Astrocyte (in vitro differentiated cells and primary cell): ENCODE results near the gene RARB. TPM values are rescaled to one million over a fixed set of nuclear protein-coding genes. Genes with fewer than 3 reads are reported as not detected.

Experiments used
- DNase-seq: peaks from one replicate; pipeline ENCODE4 v3.0.0-alpha.2; 2010; ENCODE audit warnings: low read depth
- FAIRE-seq: peaks from 2 replicates; lab custom pipeline; 2011; peaks lifted over from hg19 to GRCh38; lab: Jason Lieb, UNC
- H2AFZ ChIP-seq: 2 replicates; pipeline ENCODE4 v1.6.0; 2012; ENCODE audit warnings: low read depth, low read length, inconsistent platforms
- H3K27ac ChIP-seq: 2 replicates; pipeline ENCODE4 v1.5.1; 2011; ENCODE audit warnings: low read depth, low read length, inconsistent platforms
- H3K27me3 ChIP-seq: 2 replicates; pipeline ENCODE4 v1.6.0; 2011; ENCODE audit warnings: low read length, inconsistent platforms; ENCODE audit not compliant: insufficient read depth
- H3K36me3 ChIP-seq: 2 replicates; pipeline ENCODE4 v1.5.1; 2011; ENCODE audit warnings: low read length, inconsistent platforms; ENCODE audit not compliant: insufficient read depth
- H3K4me1 ChIP-seq: 2 replicates; pipeline ENCODE4 v1.5.1; 2011; ENCODE audit warnings: low read length, inconsistent platforms; ENCODE audit not compliant: insufficient read depth
- H3K4me2 ChIP-seq: 2 replicates; pipeline ENCODE4 v1.6.0; 2012; ENCODE audit warnings: low read length, inconsistent platforms
- H3K4me3 ChIP-seq: 2 replicates; pipeline ENCODE4 v1.5.1; 2011; ENCODE audit warnings: low read depth, mild to moderate bottlenecking, low read length, inconsistent platforms; ENCODE audit not compliant: insufficient read depth
- H3K79me2 ChIP-seq: 2 replicates; pipeline ENCODE4 v1.6.0; 2012; ENCODE audit warnings: mild to moderate bottlenecking, low read length, inconsistent platforms; ENCODE audit not compliant: insufficient read depth
- H3K9ac ChIP-seq: 2 replicates; pipeline ENCODE4 v1.6.0; 2012; ENCODE audit warnings: mild to moderate bottlenecking, low read length, inconsistent platforms
- H3K9me3 ChIP-seq: 2 replicates; pipeline ENCODE4 v1.5.1; 2012; ENCODE audit warnings: low read depth, mild to moderate bottlenecking, low read length, inconsistent platforms; ENCODE audit not compliant: insufficient read depth
- H4K20me1 ChIP-seq: 2 replicates; pipeline ENCODE4 v1.6.0; 2012; ENCODE audit warnings: low read length, inconsistent platforms; ENCODE audit not compliant: insufficient read depth
- H3K27ac Mint-ChIP-seq: one replicate; pipeline ENCODE4 v1.8.0; 2021; ENCODE audit warnings: mild to moderate bottlenecking, mixed read lengths; ENCODE audit not compliant: unreplicated experiment
- H3K27me3 Mint-ChIP-seq: one replicate; pipeline ENCODE4 v1.8.0; 2021; ENCODE audit warnings: low read depth, mixed read lengths; ENCODE audit not compliant: unreplicated experiment
- H3K36me3 Mint-ChIP-seq: one replicate; pipeline ENCODE4 v1.8.0; 2021; ENCODE audit warnings: low read depth, mixed read lengths; ENCODE audit not compliant: unreplicated experiment
- H3K4me1 Mint-ChIP-seq: one replicate; pipeline ENCODE4 v1.8.0; 2021; ENCODE audit warnings: low read depth, mixed read lengths; ENCODE audit not compliant: unreplicated experiment
- H3K4me3 Mint-ChIP-seq: one replicate; pipeline ENCODE4 v1.8.0; 2021; ENCODE audit warnings: mild to moderate bottlenecking, moderate library complexity, mixed read lengths; ENCODE audit not compliant: unreplicated experiment
- H3K9me3 Mint-ChIP-seq: one replicate; pipeline ENCODE4 v1.8.0; 2021; ENCODE audit warnings: mild to moderate bottlenecking, mixed read lengths; ENCODE audit not compliant: unreplicated experiment
- EZH2 ChIP-seq: IDR thresholded peaks from 2 replicates; pipeline ENCODE4 v1.6.1; 2012; ENCODE audit warnings: mild to moderate bottlenecking, low read length, inconsistent platforms; ENCODE audit not compliant: insufficient read depth
- total RNA-seq: library from RNA; stranded (reverse); gene quantifications from 2 replicates; pipeline ENCODE4 v1.2.1, GENCODE V29; 2021
- TF ChIP-seq, protein P1 (sequence below): IDR thresholded peaks from 2 replicates; pipeline ENCODE4 v1.5.1; 2011; ENCODE audit warnings: low read depth, mild to moderate bottlenecking, inconsistent platforms, low read length, moderate library complexity; ENCODE audit not compliant: insufficient read depth

Gene RARB
- total RNA-seq, 1 donor from 2014 or later = 0.27 TPM

GRCh38 chr3:25405335-25405734 is 22.7 kb upstream of the RARB start:
- Mint-ChIP-seq H3K4me3 (no peak overlapping the region), H3K4me1 (no peaks in the 10 kb centered on the region), H3K27me3 (no peaks in the 10 kb centered on the region), H3K36me3 (no peaks in the 10 kb centered on the region), H3K27ac (no peak overlapping the region), H3K9me3 (peaks cover 2% of the 10 kb centered on the region)
- TF ChIP-seq, protein P1, sequence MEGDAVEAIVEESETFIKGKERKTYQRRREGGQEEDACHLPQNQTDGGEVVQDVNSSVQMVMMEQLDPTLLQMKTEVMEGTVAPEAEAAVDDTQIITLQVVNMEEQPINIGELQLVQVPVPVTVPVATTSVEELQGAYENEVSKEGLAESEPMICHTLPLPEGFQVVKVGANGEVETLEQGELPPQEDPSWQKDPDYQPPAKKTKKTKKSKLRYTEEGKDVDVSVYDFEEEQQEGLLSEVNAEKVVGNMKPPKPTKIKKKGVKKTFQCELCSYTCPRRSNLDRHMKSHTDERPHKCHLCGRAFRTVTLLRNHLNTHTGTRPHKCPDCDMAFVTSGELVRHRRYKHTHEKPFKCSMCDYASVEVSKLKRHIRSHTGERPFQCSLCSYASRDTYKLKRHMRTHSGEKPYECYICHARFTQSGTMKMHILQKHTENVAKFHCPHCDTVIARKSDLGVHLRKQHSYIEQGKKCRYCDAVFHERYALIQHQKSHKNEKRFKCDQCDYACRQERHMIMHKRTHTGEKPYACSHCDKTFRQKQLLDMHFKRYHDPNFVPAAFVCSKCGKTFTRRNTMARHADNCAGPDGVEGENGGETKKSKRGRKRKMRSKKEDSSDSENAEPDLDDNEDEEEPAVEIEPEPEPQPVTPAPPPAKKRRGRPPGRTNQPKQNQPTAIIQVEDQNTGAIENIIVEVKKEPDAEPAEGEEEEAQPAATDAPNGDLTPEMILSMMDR = no peak
- no peak for TF ChIP-seq EZH2
- Histone ChIP-seq H3K27ac (no peak overlapping the region), H4K20me1 (no peaks in the 10 kb centered on the region), H3K4me1 (no peaks in the 10 kb centered on the region), H3K4me3 (no peak overlapping the region), H3K9ac (no peak overlapping the region), H3K27me3 (no peaks in the 10 kb centered on the region), H2AFZ (no peak overlapping the region), H3K4me2 (no peak overlapping the region), H3K79me2 (no peaks in the 10 kb centered on the region), H3K36me3 (no peaks in the 10 kb centered on the region), H3K9me3 (no peaks in the 10 kb centered on the region)
- DNase-seq (no peak), FAIRE-seq (no peak)

GRCh38 chr3:25410703-25411102 is 17.4 kb upstream of the RARB start:
- Histone ChIP-seq H3K36me3 (no peaks in the 10 kb centered on the region), H3K4me3 (no peak overlapping the region), H3K79me2 (no peaks in the 10 kb centered on the region), H3K9me3 (no peaks in the 10 kb centered on the region), H3K9ac (no peak overlapping the region), H3K27ac (no peak overlapping the region), H3K4me2 (no peak overlapping the region), H3K27me3 (no peaks in the 10 kb centered on the region), H4K20me1 (no peaks in the 10 kb centered on the region), H2AFZ (no peak overlapping the region), H3K4me1 (peaks cover 6% of the 10 kb centered on the region)
- FAIRE-seq (no peak), DNase-seq (no peak)
- peaks cover 2% of the 10 kb centered on the region for H3K9me3 Mint-ChIP-seq
- no peaks in the 10 kb centered on the region for H3K27me3 Mint-ChIP-seq
- H3K36me3 Mint-ChIP-seq = no peaks in the 10 kb centered on the region
- peaks cover 15% of the 10 kb centered on the region for H3K4me1 Mint-ChIP-seq
- TF ChIP-seq, protein P1 = no peak
- TF ChIP-seq EZH2 = no peak
- no peak overlapping the region for H3K27ac Mint-ChIP-seq
- H3K4me3 Mint-ChIP-seq = no peak overlapping the region

GRCh38 chr3:25412269-25412668 is 15.8 kb upstream of the RARB start:
- H3K4me3 Mint-ChIP-seq = no peak overlapping the region
- Histone ChIP-seq H3K79me2 (no peaks in the 10 kb centered on the region), H4K20me1 (no peaks in the 10 kb centered on the region), H3K4me2 (no peak overlapping the region), H3K9me3 (no peaks in the 10 kb centered on the region), H3K4me1 (peaks cover 6% of the 10 kb centered on the region), H3K9ac (no peak overlapping the region), H3K27me3 (no peaks in the 10 kb centered on the region), H2AFZ (no peak overlapping the region), H3K27ac (no peak overlapping the region), H3K36me3 (no peaks in the 10 kb centered on the region), H3K4me3 (no peak overlapping the region)
- no peaks in the 10 kb centered on the region for H3K27me3 Mint-ChIP-seq
- H3K27ac Mint-ChIP-seq = no peak overlapping the region
- DNase-seq = no peak
- TF ChIP-seq, protein P1 = no peak
- TF ChIP-seq EZH2 = no peak
- no peaks in the 10 kb centered on the region for H3K36me3 Mint-ChIP-seq
- no peak for FAIRE-seq
- peaks cover 5% of the 10 kb centered on the region for H3K9me3 Mint-ChIP-seq
- H3K4me1 Mint-ChIP-seq = peaks cover 15% of the 10 kb centered on the region
